ENCODE data around the gene RBM10. TPM values are rescaled to one million over a fixed set of nuclear protein-coding genes. Genes with fewer than 3 reads are reported as not detected.

Gene RBM10
- total RNA-seq, 2 experiments from 2014 or later = 66.4 to 66.7 TPM

DNA sequence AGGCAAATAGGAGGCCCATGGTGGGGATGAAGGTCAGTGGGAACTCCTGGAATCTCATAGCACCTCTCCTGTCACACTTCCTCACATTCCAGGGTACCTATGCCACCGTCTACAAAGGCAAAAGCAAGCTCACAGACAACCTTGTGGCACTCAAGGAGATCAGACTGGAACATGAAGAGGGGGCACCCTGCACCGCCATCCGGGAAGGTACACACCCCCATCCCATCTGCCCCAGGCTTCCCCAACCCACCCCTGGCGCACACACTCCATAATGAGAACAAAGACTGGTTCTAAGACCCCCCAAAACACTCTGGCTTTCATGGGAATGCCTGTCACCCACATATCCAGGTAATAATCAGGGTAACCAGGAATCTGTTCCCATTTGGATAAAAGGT lies 79.9 kb downstream of the RBM10 start:
- Mint-ChIP-seq H3K4me1 (ENCODE audit: low read depth) (peaks cover 22% of the 10 kb centered on the region), H3K9me3 (no peaks in the 10 kb centered on the region), H3K4me3 (no peak overlapping the region), H3K27ac (no peak overlapping the region), H3K27me3 (no peaks in the 10 kb centered on the region), H3K36me3 (ENCODE audit: low read depth) (peaks cover 32% of the 10 kb centered on the region)
- intact Hi-C loops (cut with micrococcal nuclease) = no loop called here
- ChIA-PET CTCF (no interaction called here), POLR2A (no interaction called here)
- TF ChIP-seq, protein P1, sequence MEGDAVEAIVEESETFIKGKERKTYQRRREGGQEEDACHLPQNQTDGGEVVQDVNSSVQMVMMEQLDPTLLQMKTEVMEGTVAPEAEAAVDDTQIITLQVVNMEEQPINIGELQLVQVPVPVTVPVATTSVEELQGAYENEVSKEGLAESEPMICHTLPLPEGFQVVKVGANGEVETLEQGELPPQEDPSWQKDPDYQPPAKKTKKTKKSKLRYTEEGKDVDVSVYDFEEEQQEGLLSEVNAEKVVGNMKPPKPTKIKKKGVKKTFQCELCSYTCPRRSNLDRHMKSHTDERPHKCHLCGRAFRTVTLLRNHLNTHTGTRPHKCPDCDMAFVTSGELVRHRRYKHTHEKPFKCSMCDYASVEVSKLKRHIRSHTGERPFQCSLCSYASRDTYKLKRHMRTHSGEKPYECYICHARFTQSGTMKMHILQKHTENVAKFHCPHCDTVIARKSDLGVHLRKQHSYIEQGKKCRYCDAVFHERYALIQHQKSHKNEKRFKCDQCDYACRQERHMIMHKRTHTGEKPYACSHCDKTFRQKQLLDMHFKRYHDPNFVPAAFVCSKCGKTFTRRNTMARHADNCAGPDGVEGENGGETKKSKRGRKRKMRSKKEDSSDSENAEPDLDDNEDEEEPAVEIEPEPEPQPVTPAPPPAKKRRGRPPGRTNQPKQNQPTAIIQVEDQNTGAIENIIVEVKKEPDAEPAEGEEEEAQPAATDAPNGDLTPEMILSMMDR (IDR thresholded peaks at IDR 0.05) = no peak
- ATAC-seq (no peak), DNase-seq (no peak)

DNA sequence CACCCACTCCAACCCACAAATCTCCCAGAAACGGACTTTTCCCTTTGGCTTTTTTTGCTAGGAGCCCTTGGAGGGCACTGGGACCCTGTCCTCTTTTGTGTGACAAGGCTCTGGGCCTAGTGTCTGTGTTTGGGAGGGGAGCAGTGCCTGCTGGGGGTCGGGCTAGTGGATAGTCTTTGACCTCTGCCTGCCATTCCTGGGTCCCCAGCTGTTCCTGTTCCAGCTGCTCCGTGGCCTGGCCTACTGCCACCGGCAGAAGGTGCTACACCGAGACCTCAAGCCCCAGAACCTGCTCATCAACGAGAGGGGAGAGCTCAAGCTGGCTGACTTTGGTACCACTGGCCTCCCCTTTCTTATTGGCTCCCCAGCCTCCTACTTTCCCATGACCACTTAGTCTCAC lies 81.0 kb downstream of the RBM10 start:
- H3K36me3 Mint-ChIP-seq (ENCODE audit: low read depth) = peaks cover 28% of the 10 kb centered on the region
- TF ChIP-seq, protein P1 (IDR thresholded peaks at IDR 0.05) = no peak
- H3K27ac Mint-ChIP-seq = no peak overlapping the region
- intact Hi-C loops (cut with micrococcal nuclease) = no loop called here
- POLR2A ChIA-PET = no interaction called here
- H3K4me3 Mint-ChIP-seq = no peak overlapping the region
- ATAC-seq (no peak), DNase-seq (no peak)
- H3K4me1 Mint-ChIP-seq (ENCODE audit: low read depth) = peaks cover 10% of the 10 kb centered on the region
- no peaks in the 10 kb centered on the region for H3K27me3 Mint-ChIP-seq
- H3K9me3 Mint-ChIP-seq = no peaks in the 10 kb centered on the region
- CTCF ChIA-PET = no interaction called here

DNA sequence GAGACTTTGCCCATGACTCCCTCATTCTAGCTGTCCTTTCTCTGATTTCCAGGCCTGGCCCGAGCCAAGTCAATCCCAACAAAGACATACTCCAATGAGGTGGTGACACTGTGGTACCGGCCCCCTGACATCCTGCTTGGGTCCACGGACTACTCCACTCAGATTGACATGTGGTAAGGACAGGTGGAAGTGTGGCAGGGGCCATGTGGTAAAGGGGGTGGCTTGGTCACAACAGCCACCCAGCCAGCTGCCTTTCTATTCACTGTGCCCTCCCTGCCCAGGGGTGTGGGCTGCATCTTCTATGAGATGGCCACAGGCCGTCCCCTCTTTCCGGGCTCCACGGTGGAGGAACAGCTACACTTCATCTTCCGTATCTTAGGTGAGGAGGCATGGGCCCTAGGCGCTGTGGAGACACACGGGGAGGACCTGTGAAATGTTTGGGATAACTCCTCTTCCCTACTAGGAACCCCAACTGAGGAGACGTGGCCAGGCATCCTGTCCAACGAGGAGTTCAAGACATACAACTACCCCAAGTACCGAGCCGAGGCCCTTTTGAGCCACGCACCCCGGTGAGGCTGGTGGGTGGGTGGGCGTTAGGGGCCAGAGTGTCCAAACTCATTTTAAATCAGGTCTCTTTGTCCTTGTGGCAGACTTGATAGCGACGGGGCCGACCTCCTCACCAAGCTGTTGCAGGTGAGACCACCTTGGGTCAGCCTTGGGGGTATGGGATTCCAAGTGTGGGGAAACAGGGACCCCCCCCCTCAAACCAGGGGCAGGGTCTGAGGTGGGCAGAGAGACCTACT lies 81.7 kb downstream of the RBM10 start:
- H3K4me1 Mint-ChIP-seq (ENCODE audit: low read depth) = peaks cover 6% of the 10 kb centered on the region
- H3K36me3 Mint-ChIP-seq (ENCODE audit: low read depth) = peaks cover 30% of the 10 kb centered on the region
- no peak overlapping the region for H3K4me3 Mint-ChIP-seq
- no peaks in the 10 kb centered on the region for H3K27me3 Mint-ChIP-seq
- ChIA-PET POLR2A (no interaction called here), CTCF (no interaction called here)
- no peak overlapping the region for H3K27ac Mint-ChIP-seq
- DNase-seq (no peak), ATAC-seq (no peak)
- no peaks in the 10 kb centered on the region for H3K9me3 Mint-ChIP-seq
- intact Hi-C loops (cut with micrococcal nuclease) = no loop called here
- TF ChIP-seq, protein P1 (IDR thresholded peaks at IDR 0.05) = no peak

DNA sequence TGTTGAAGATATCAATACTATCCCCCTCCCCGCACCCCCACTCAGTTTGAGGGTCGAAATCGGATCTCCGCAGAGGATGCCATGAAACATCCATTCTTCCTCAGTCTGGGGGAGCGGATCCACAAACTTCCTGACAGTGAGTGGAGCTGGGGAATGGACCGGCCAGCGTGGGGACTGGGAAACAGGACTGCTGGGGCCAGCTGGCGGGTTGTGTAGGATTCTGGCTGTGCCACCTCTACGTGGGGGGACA lies 82.2 kb downstream of the RBM10 start:
- H3K9me3 Mint-ChIP-seq = no peaks in the 10 kb centered on the region
- no peaks in the 10 kb centered on the region for H3K27me3 Mint-ChIP-seq
- ATAC-seq = no peak
- ChIA-PET CTCF (no interaction called here), POLR2A (interaction anchor here (2.4 kb wide), 1 partner anchor 9 kb away, joined by 12 read pairs; the partner anchor contains the start of gene CDK16)
- intact Hi-C loops (cut with micrococcal nuclease) = no loop called here
- no peak for DNase-seq
- no peak overlapping the region for H3K4me3 Mint-ChIP-seq
- no peak overlapping the region for H3K27ac Mint-ChIP-seq
- H3K36me3 Mint-ChIP-seq (ENCODE audit: low read depth) = peaks cover 27% of the 10 kb centered on the region
- H3K4me1 Mint-ChIP-seq (ENCODE audit: low read depth) = peaks cover 3% of the 10 kb centered on the region
- TF ChIP-seq, protein P1 (IDR thresholded peaks at IDR 0.05) = no peak

DNA sequence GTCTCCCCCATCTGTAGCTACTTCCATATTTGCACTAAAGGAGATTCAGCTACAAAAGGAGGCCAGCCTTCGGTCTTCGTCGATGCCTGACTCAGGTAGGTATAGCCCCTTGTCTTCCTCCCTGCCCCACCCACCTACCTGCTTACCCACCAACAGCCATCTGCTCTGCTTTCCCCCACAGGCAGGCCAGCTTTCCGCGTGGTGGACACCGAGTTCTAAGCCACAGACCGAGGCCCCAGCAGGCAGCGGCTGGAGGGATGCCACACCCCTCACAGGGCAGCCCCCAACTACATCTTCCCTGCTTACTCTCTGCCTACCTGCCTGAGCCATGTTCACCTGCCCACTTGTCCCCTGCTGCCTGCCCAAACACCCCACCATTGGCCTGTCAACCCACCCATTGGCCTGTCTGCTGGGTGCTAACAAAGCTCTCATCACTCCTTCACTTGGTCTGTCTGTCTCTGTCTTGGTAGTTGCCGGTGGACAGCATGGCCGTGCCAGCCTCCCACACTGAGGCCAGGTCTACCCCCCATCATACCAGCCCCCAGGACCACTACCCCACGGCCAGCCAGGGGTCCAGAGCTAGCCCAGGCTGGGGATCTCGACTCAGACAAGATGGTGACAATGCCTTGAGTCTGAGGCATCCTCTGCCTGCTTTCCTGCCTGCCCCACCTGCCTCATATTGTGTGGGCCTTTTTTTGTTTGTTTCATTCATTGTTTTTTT lies 83.7 kb downstream of the RBM10 start:
- no peak overlapping the region for H3K27ac Mint-ChIP-seq
- H3K4me1 Mint-ChIP-seq (ENCODE audit: low read depth) = peaks cover 2% of the 10 kb centered on the region
- ChIA-PET POLR2A (interaction anchor here (0.6 to 2.4 kb wide), 4 partner anchors 8 to 113 kb away, joined by 3 to 12 read pairs (median 4); partner anchors contain the start of gene CDK16), CTCF (no interaction called here)
- ATAC-seq (no peak), DNase-seq (no peak)
- no peak overlapping the region for H3K4me3 Mint-ChIP-seq
- H3K9me3 Mint-ChIP-seq = no peaks in the 10 kb centered on the region
- peaks cover 27% of the 10 kb centered on the region for H3K36me3 Mint-ChIP-seq (ENCODE audit: low read depth)
- no peaks in the 10 kb centered on the region for H3K27me3 Mint-ChIP-seq
- TF ChIP-seq, protein P1 (IDR thresholded peaks at IDR 0.05) = no peak
- intact Hi-C loops (cut with micrococcal nuclease) = no loop called here

Data from activated CD8-positive, alpha-beta T cell treated with anti-CD3 and anti-CD28 coated beads for 36 hours (primary cell).